ENCODE data around the gene ZNF525. TPM values are rescaled to one million over a fixed set of nuclear protein-coding genes. Genes with fewer than 3 reads are reported as not detected.

Gene ZNF525
- polyA plus RNA-seq = 2.8 and 5.1 TPM in 2 replicates
- polyA minus RNA-seq = 15.9 and 20.5 TPM in 2 replicates

DNA sequence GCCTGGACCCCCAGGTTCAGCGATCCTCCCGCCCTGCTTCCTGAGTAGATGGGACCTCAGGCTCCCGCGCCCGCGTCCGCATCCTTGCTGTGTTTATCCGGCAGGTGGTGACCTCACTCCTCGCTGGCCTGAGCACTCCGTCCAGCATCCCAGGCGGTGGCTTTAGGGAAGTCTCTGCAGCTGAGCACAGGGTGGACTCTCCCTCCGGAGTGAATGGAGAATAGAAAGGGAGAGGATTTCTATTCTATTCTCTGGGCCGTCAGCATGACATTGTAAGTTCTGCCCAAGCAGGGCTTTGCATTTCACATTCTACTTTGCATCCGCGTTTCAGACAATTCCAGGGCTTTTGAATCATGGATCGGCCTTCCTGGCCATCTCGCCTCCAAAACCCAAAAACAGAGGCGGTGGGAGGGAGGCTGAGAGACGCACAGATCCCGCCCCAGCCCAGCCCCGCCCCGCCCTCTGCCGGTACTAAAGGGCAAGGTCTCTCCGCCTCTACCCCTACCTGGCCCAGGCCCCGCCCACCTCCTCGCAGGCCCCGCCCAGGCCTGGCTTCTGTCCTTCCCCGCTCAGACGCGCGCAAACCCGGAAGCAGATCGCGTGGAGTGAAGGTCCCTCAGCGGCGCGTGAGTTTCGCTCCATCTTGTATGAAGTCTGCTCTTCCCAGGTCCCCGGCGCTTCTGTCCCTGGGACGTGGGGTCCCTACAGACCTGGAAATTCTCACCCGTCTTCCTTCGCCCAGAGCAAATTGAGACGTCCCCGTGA is at the start of gene ZNF525:
TSS of gene ZNF525 (plus strand) at position 572 of the 765 bp plus-strand sequence. CDS start 6,577 bp downstream, outside the sequence.
- no peaks in the 10 kb centered on the region for H3K36me3 ChIP-seq (ENCODE audit: insufficient read depth, low read length)
- peak within 1 kb of the TSS; percentile 80 for H2AFZ ChIP-seq (ENCODE audit: low read depth, low read length)
- no peaks in the 10 kb centered on the region for H3K79me2 ChIP-seq (replicated peaks; ENCODE audit: insufficient read depth, low read length)
- TF ChIP-seq EP300 (conservative IDR thresholded peaks at IDR 0.05; ENCODE audit: poor library complexity, severe bottlenecking) (no peak), POLR2AphosphoS5 (IDR thresholded peaks at IDR 0.05) (peak; percentile 63), TAF1 (IDR thresholded peaks at IDR 0.05; ENCODE audit: low read depth) (peak; percentile 37), RAD21 (conservative IDR thresholded peaks at IDR 0.05) (no peak), CTCF (IDR thresholded peaks at IDR 0.05; ENCODE audit: poor library complexity, severe bottlenecking) (peak; percentile 50), EZH2 (IDR thresholded peaks at IDR 0.05; ENCODE audit: borderline replicate concordance, insufficient read depth, low read length, poor library complexity, severe bottlenecking) (no peak), SMC3 (conservative IDR thresholded peaks at IDR 0.05; ENCODE audit: poor library complexity) (peak; percentile 24), MXI1 (conservative IDR thresholded peaks at IDR 0.05; ENCODE audit: poor library complexity, severe bottlenecking) (peak; percentile 91)
- TF ChIP-seq, protein P1, sequence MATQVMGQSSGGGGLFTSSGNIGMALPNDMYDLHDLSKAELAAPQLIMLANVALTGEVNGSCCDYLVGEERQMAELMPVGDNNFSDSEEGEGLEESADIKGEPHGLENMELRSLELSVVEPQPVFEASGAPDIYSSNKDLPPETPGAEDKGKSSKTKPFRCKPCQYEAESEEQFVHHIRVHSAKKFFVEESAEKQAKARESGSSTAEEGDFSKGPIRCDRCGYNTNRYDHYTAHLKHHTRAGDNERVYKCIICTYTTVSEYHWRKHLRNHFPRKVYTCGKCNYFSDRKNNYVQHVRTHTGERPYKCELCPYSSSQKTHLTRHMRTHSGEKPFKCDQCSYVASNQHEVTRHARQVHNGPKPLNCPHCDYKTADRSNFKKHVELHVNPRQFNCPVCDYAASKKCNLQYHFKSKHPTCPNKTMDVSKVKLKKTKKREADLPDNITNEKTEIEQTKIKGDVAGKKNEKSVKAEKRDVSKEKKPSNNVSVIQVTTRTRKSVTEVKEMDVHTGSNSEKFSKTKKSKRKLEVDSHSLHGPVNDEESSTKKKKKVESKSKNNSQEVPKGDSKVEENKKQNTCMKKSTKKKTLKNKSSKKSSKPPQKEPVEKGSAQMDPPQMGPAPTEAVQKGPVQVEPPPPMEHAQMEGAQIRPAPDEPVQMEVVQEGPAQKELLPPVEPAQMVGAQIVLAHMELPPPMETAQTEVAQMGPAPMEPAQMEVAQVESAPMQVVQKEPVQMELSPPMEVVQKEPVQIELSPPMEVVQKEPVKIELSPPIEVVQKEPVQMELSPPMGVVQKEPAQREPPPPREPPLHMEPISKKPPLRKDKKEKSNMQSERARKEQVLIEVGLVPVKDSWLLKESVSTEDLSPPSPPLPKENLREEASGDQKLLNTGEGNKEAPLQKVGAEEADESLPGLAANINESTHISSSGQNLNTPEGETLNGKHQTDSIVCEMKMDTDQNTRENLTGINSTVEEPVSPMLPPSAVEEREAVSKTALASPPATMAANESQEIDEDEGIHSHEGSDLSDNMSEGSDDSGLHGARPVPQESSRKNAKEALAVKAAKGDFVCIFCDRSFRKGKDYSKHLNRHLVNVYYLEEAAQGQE (IDR thresholded peaks at IDR 0.05; ENCODE audit: borderline replicate concordance) = no peak
- no peaks in the 10 kb centered on the region for H3K9me2 ChIP-seq (ENCODE audit: insufficient read depth, low read length)
- H4K20me1 ChIP-seq (ENCODE audit: insufficient read depth) = no peaks in the 10 kb centered on the region
- H3K27me3 ChIP-seq (ENCODE audit: insufficient read depth, low read depth, low read length) = no peaks in the 10 kb centered on the region
- H3K9ac ChIP-seq (ENCODE audit: low read length) = peak within 1 kb of the TSS; percentile 65
- H3K9me3 ChIP-seq (ENCODE audit: low read length) = no peaks in the 10 kb centered on the region
- no peaks in the 10 kb centered on the region for H3F3A ChIP-seq (ENCODE audit: insufficient read depth, low read length, poor library complexity, severe bottlenecking)
- H3K4me3 ChIP-seq (ENCODE audit: low read length) = peak within 1 kb of the TSS; percentile 84
- H3K4me2 ChIP-seq (ENCODE audit: low read length) = peak within 1 kb of the TSS; percentile 93
- peak within 1 kb of the TSS; percentile 38 for H3K27ac ChIP-seq (ENCODE audit: low read length)

DNA sequence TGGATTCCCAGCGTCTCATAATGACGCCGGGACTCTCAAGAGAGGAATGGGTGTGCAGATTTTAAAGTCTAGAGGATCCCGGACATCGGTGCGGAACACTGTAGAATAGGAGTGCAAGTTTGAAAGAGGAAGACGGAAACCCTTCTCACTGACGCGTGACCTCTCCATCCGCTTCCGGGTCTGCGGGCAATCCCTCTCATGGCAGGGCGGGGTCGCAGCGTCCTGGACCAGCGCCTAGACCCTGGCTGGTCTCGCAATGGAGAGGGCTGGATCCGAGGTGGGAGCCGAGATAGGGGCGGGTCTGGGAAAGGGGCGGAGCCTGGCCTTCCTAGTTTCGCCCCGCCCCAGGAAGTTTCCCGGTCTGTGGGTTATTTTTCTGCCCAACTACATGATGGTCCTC is 36.5 kb upstream of the ZNF525 start:
- Histone ChIP-seq H3K9ac (ENCODE audit: low read length) (no peak overlapping the region), H3F3A (ENCODE audit: insufficient read depth, low read length, poor library complexity, severe bottlenecking) (no peaks in the 10 kb centered on the region), H3K27ac (ENCODE audit: low read length) (no peak overlapping the region), H2AFZ (ENCODE audit: low read depth, low read length) (no peak overlapping the region), H3K9me2 (ENCODE audit: insufficient read depth, low read length) (no peaks in the 10 kb centered on the region), H3K79me2 (replicated peaks; ENCODE audit: insufficient read depth, low read length) (no peaks in the 10 kb centered on the region), H4K20me1 (ENCODE audit: insufficient read depth) (no peaks in the 10 kb centered on the region), H3K9me3 (ENCODE audit: low read length) (no peaks in the 10 kb centered on the region), H3K4me3 (ENCODE audit: low read length) (no peak overlapping the region), H3K36me3 (ENCODE audit: insufficient read depth, low read length) (no peaks in the 10 kb centered on the region), H3K27me3 (ENCODE audit: insufficient read depth, low read depth, low read length) (no peaks in the 10 kb centered on the region), H3K4me2 (ENCODE audit: low read length) (no peak overlapping the region)
- TF ChIP-seq EZH2 (IDR thresholded peaks at IDR 0.05; ENCODE audit: borderline replicate concordance, insufficient read depth, low read length, poor library complexity, severe bottlenecking) (no peak), CTCF (IDR thresholded peaks at IDR 0.05; ENCODE audit: poor library complexity, severe bottlenecking) (no peak), MXI1 (conservative IDR thresholded peaks at IDR 0.05; ENCODE audit: poor library complexity, severe bottlenecking) (no peak), RAD21 (conservative IDR thresholded peaks at IDR 0.05) (no peak), EP300 (conservative IDR thresholded peaks at IDR 0.05; ENCODE audit: poor library complexity, severe bottlenecking) (no peak), POLR2AphosphoS5 (IDR thresholded peaks at IDR 0.05) (no peak), TAF1 (IDR thresholded peaks at IDR 0.05; ENCODE audit: low read depth) (no peak), SMC3 (conservative IDR thresholded peaks at IDR 0.05; ENCODE audit: poor library complexity) (no peak)
- TF ChIP-seq, protein P1 (IDR thresholded peaks at IDR 0.05; ENCODE audit: borderline replicate concordance) = no peak

Measured in neural cell (in vitro differentiated cells).